Measurements from ENCODE around the gene SIT1.

DNA sequence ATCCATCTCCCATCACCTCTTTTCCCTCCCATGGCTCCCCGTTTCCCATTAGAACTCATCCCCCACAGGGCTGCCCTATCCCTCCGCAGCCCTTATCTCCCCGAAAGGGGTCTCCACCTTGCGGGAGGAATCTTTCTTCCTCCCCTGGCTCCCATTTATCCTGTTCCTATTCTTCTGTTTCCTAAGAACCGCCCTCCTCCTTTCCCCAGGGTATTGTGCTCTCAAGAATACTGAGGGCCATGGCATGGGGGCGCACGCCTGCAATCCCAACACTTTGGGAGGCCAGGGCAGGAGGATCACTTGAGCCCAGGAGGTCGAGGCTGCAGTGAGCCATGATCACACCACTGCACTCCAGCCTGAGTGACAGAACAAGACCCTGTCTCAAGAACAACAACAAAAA lies 33.2 kb downstream of the SIT1 start:
- TF ChIP-seq, protein P1, sequence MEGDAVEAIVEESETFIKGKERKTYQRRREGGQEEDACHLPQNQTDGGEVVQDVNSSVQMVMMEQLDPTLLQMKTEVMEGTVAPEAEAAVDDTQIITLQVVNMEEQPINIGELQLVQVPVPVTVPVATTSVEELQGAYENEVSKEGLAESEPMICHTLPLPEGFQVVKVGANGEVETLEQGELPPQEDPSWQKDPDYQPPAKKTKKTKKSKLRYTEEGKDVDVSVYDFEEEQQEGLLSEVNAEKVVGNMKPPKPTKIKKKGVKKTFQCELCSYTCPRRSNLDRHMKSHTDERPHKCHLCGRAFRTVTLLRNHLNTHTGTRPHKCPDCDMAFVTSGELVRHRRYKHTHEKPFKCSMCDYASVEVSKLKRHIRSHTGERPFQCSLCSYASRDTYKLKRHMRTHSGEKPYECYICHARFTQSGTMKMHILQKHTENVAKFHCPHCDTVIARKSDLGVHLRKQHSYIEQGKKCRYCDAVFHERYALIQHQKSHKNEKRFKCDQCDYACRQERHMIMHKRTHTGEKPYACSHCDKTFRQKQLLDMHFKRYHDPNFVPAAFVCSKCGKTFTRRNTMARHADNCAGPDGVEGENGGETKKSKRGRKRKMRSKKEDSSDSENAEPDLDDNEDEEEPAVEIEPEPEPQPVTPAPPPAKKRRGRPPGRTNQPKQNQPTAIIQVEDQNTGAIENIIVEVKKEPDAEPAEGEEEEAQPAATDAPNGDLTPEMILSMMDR (IDR thresholded peaks at IDR 0.05) = no peak
- no peak for TF ChIP-seq POLR2A (IDR thresholded peaks at IDR 0.05)

Data from esophagus squamous epithelium (tissue), 4 donors.